Measurements from ENCODE around the gene CCDC169.

DNA sequence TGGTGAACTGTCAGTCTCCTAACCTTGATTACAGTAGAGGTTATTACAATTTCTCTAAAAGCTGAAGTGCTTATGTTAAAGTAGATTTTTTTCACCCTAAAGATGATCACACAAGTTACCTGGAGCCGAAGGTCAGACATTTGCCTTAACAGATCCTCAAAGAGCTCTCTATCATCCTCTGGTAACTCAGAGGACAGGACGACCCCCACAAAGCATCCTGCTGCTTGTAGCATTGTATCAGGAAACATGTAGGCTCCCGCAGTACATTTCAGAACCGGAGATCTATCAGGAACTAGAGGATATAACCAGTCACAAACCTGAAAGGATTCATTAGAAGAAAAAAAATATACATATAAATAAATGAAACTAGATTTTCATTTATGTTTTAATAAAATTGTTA is 33.7 kb upstream of the CCDC169 start:
- TF ChIP-seq ZNF274 (IDR thresholded peaks at IDR 0.05; ENCODE audit: low read depth, low read length): no peak
- TF ChIP-seq YY1 (IDR thresholded peaks at IDR 0.05; ENCODE audit: insufficient read depth, insufficient read length): no peak
- no peak for TF ChIP-seq SUZ12 (IDR thresholded peaks at IDR 0.05; ENCODE audit: extremely low read depth, insufficient read depth, insufficient read length)
